HepG2 (cell line): ENCODE data around the gene CNNM4. TPM values are rescaled to one million over a fixed set of nuclear protein-coding genes. Genes with fewer than 3 reads are reported as not detected.

Experiments
- ASH2L ChIP-seq: fragments of 300-600, 200-600 bp; sonication (generic); IDR thresholded peaks from 2 replicates; pipeline ENCODE4 v1.7.0; 2017; ENCODE audit warnings: low read depth, mild to moderate bottlenecking, moderate library complexity, mixed read lengths, low read length; ENCODE audit not compliant: insufficient read length
- BCL6 ChIP-seq: IDR thresholded peaks from 2 replicates; pipeline ENCODE4 v1.6.1; 2016; ENCODE audit warnings: missing genetic modification reagents, missing compliant biosample characterization
- FOXC1 ChIP-seq: sonication (generic); formaldehyde crosslinking; IDR thresholded peaks from 2 replicates; pipeline ENCODE4 v1.8.0; 2022; ENCODE audit warnings: mild to moderate bottlenecking, missing genetic modification reagents, borderline replicate concordance
- HMG20A ChIP-seq: IDR thresholded peaks from 2 replicates; pipeline ENCODE4 v1.6.1; 2016; ENCODE audit warnings: borderline replicate concordance
- NCOR1 ChIP-seq: fragments of 200-600 bp; sonication (generic); IDR thresholded peaks from 2 replicates; pipeline ENCODE4 v1.7.0; 2017; ENCODE audit warnings: antibody characterized with exemption, low read length, borderline replicate concordance
- POGZ ChIP-seq: sonication (generic); formaldehyde crosslinking; IDR thresholded peaks from 2 replicates; pipeline ENCODE4 v1.4.0; 2020; ENCODE audit warnings: mild to moderate bottlenecking, missing genetic modification reagents
- RAD51 ChIP-seq: fragments of 450-650 bp; IDR thresholded peaks from 2 replicates; pipeline ENCODE4 v1.6.1; 2016; ENCODE audit warnings: borderline replicate concordance
- RFXANK ChIP-seq: IDR thresholded peaks from 2 replicates; pipeline ENCODE4 v1.6.1; 2016
- SOX6 ChIP-seq, 2 experiments: fragments of 450-650 bp in 1 of 2; sonication (generic) in 1 of 2; formaldehyde crosslinking in 1 of 2; IDR thresholded peaks; 2 replicates each; pipeline versions ENCODE4 v1.4.0 to v1.6.1; 2017 to 2020; ENCODE audit warnings: antibody characterized with exemption in 1 of 2, mild to moderate bottlenecking in 1 of 2, missing genetic modification reagents in 1 of 2
- SP140L ChIP-seq: sonication (generic); formaldehyde crosslinking; IDR thresholded peaks from 2 replicates; pipeline ENCODE4 v1.4.0; 2020; ENCODE audit warnings: missing genetic modification reagents, borderline replicate concordance
- SPEN ChIP-seq: sonication (generic); formaldehyde crosslinking; IDR thresholded peaks from 2 replicates; pipeline ENCODE4 v1.5.1; 2020; ENCODE audit warnings: low read depth, mild to moderate bottlenecking, missing genetic modification reagents
- TEAD3 ChIP-seq: optimal IDR thresholded peaks from 2 replicates; pipeline ENCODE3; 2016; ENCODE audit warnings: borderline replicate concordance
- XBP1 ChIP-seq: sonication (generic); formaldehyde crosslinking; IDR thresholded peaks from 2 replicates; pipeline ENCODE4 v1.5.0; 2020; ENCODE audit warnings: missing genetic modification reagents
- ZNF207 ChIP-seq: fragments of 450-650 bp; IDR thresholded peaks from 2 replicates; pipeline ENCODE4 v1.6.1; 2016; ENCODE audit warnings: antibody characterized with exemption, borderline replicate concordance
- ZNF329 ChIP-seq: sonication (generic); formaldehyde crosslinking; IDR thresholded peaks from 2 replicates; pipeline ENCODE4 v1.9.0; 2021; ENCODE audit warnings: low read depth, mild to moderate bottlenecking, missing genetic modification reagents
- ZNF383 ChIP-seq: sonication (generic); formaldehyde crosslinking; IDR thresholded peaks from 2 replicates; pipeline ENCODE4 v1.4.0; 2020; ENCODE audit warnings: missing genetic modification reagents, mild to moderate bottlenecking, borderline replicate concordance
- ZNF484 ChIP-seq: sonication (generic); formaldehyde crosslinking; IDR thresholded peaks from 2 replicates; pipeline ENCODE4 v1.5.1; 2020; ENCODE audit warnings: mild to moderate bottlenecking, low read depth, missing genetic modification reagents, borderline replicate concordance
- ZNF546 ChIP-seq: sonication (generic); formaldehyde crosslinking; conservative IDR thresholded peaks from 2 replicates; pipeline ENCODE4 v1.8.1; 2023; ENCODE audit warnings: mild to moderate bottlenecking, missing genetic modification reagents
- ZNF564 ChIP-seq: sonication (generic); formaldehyde crosslinking; IDR thresholded peaks from 2 replicates; pipeline ENCODE4 v1.8.1; 2023; ENCODE audit warnings: mild to moderate bottlenecking, missing genetic modification reagents
- ZNF772 ChIP-seq: sonication (generic); formaldehyde crosslinking; IDR thresholded peaks from 2 replicates; pipeline ENCODE4 v1.5.0; 2020; ENCODE audit warnings: mild to moderate bottlenecking, missing genetic modification reagents
- ZNF850 ChIP-seq: sonication (generic); formaldehyde crosslinking; conservative IDR thresholded peaks from 2 replicates; pipeline ENCODE4 v1.9.0; 2021; ENCODE audit warnings: mild to moderate bottlenecking, missing genetic modification reagents
- polyA plus RNA-seq, 8 experiments: library from polyadenylated mRNA; depleted of rRNA in 3 of 8; stranded (reverse) in 7 of 8; unstranded in 1 of 8; fragments of >200 nt; fragmentation: Illumina TruSeq in 4 of 8; extraction: Trizol in 4 of 8; gene quantifications; 2 replicates each; pipeline versions ENCODE4 v1.2.1 to v1.2.3, GENCODE V29; 2011 to 2016; ENCODE audit warnings: low read depth in 4 of 8, missing spikeins in 1 of 8, mixed read lengths in 1 of 8; ENCODE audit not compliant: insufficient read depth in 1 of 8
- total RNA-seq, 5 experiments: library from RNA; depleted of rRNA; stranded (reverse); fragments of >200 nt; fragmentation: Illumina TruSeq; extraction: Trizol; gene quantifications; 2 replicates each; pipeline ENCODE4 v1.2.3, GENCODE V29; 2016; ENCODE audit warnings: low read depth in 1 of 5
- TF ChIP-seq, protein P1 (sequence below): sonication (generic); formaldehyde crosslinking; IDR thresholded peaks from 2 replicates; pipeline ENCODE4 v1.8.1; 2023; ENCODE audit warnings: mild to moderate bottlenecking, missing genetic modification reagents
- TF ChIP-seq, protein P2 (sequence below): sonication (generic); formaldehyde crosslinking; IDR thresholded peaks from 2 replicates; pipeline ENCODE4 v1.4.0; 2020; ENCODE audit warnings: missing genetic modification reagents
- TF ChIP-seq, protein P3 (sequence below): fragments of 450-650 bp; IDR thresholded peaks from 2 replicates; pipeline ENCODE4 v1.6.1; 2016
- TF ChIP-seq, protein P4 (sequence below): IDR thresholded peaks from 2 replicates; pipeline ENCODE4 v1.6.1; 2012; ENCODE audit warnings: inconsistent platforms
- TF ChIP-seq, protein P5 (sequence below): sonication (generic); formaldehyde crosslinking; IDR thresholded peaks from 2 replicates; pipeline ENCODE4 v1.5.0; 2020; ENCODE audit warnings: missing genetic modification reagents

Gene CNNM4
- total and polyA plus RNA-seq, 2 of the 13 experiments (the other 11 are each of a cell fraction or from before 2014, with no cell fraction given): 5.9 to 8.4 TPM

DNA sequence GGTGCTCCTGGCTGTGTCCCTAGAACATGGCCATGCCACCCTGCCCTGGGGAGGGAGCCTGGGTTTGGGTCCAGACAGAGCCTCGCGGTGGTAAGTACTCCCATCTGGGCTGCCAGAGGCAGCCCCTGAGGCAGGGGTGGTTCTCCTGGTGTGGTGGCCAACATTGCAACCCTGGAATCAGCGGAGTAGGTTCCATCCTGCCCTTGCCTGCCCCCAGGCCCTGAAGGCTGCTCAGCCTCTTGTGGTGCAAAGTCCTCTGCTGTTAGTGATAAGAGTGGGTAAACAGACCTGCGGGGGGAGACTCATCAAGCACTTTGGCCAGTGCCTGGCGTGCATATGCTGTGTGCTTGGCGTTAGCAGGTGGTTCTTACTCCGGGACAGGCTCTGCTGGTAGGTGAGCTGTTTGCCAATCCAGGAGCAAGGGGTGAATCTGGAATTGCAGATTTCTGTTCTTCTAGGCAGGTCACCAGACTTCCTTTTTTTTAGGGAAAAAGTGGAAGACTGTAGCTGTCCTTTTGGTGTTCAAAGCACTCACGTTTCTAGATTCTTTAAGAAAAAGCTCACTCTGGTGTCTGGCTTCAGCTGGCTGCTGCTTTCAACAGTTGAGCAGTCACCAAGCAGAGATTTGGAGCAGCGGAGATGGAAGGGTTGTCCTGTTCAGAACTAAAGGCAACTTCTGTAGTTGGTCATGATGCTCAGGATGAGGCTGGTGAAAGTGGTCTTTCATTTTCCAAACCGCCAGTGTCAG is 58.6 kb downstream of the CNNM4 start (continued):
- TF ChIP-seq ZNF329 (CRISPR knock-in tag) (0 out of 2 replicates have a peak, but pooled peaks have one; percentile 47), SP140L (CRISPR knock-in tag) (peak; percentile 88; the same call in 1 of the 2 replicates), HMG20A (peak; percentile 93), TEAD3 (CRISPR knock-in tag) (peak; percentile 88), ZNF850 (CRISPR knock-in tag) (no peak), ASH2L (peak; percentile 89), ZNF546 (0 out of 2 replicates have a peak, but pooled peaks have one; percentile 56), NCOR1 (peak; percentile 92), RFXANK (no peak), FOXC1 (CRISPR knock-in tag) (peak; percentile 89), BCL6 (CRISPR knock-in tag) (peak; percentile 90), ZNF207 (no peak), SPEN (CRISPR knock-in tag) (peak; percentile 94), XBP1 (CRISPR knock-in tag) (no peak), RAD51 (no peak), ZNF383 (CRISPR knock-in tag) (no peak; the same call in 1 of the 2 replicates), POGZ (CRISPR knock-in tag) (peak; percentile 80; the same call in 1 of the 2 replicates), ZNF484 (CRISPR knock-in tag) (no peak), ZNF772 (CRISPR knock-in tag) (peak; percentile 95), ZNF564 (no peak; the same call in 1 of the 2 replicates), SOX6 (IDR thresholded peaks at IDR 0.05) (no peak), SOX6 (CRISPR knock-in tag; IDR thresholded peaks at IDR 0.05) (peak; percentile 90)
- TF ChIP-seq, protein P1, sequence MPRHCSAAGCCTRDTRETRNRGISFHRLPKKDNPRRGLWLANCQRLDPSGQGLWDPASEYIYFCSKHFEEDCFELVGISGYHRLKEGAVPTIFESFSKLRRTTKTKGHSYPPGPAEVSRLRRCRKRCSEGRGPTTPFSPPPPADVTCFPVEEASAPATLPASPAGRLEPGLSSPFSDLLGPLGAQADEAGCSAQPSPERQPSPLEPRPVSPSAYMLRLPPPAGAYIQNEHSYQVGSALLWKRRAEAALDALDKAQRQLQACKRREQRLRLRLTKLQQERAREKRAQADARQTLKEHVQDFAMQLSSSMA: peak; percentile 81
- TF ChIP-seq, protein P2, sequence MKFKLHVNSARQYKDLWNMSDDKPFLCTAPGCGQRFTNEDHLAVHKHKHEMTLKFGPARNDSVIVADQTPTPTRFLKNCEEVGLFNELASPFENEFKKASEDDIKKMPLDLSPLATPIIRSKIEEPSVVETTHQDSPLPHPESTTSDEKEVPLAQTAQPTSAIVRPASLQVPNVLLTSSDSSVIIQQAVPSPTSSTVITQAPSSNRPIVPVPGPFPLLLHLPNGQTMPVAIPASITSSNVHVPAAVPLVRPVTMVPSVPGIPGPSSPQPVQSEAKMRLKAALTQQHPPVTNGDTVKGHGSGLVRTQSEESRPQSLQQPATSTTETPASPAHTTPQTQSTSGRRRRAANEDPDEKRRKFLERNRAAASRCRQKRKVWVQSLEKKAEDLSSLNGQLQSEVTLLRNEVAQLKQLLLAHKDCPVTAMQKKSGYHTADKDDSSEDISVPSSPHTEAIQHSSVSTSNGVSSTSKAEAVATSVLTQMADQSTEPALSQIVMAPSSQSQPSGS (CRISPR knock-in tag): peak; percentile 83; the same call in 1 of the 2 replicates
- TF ChIP-seq, protein P3, sequence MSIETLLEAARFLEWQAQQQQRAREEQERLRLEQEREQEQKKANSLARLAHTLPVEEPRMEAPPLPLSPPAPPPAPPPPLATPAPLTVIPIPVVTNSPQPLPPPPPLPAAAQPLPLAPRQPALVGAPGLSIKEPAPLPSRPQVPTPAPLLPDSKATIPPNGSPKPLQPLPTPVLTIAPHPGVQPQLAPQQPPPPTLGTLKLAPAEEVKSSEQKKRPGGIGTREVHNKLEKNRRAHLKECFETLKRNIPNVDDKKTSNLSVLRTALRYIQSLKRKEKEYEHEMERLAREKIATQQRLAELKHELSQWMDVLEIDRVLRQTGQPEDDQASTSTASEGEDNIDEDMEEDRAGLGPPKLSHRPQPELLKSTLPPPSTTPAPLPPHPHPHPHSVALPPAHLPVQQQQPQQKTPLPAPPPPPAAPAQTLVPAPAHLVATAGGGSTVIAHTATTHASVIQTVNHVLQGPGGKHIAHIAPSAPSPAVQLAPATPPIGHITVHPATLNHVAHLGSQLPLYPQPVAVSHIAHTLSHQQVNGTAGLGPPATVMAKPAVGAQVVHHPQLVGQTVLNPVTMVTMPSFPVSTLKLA: no peak
- TF ChIP-seq, protein P4, sequence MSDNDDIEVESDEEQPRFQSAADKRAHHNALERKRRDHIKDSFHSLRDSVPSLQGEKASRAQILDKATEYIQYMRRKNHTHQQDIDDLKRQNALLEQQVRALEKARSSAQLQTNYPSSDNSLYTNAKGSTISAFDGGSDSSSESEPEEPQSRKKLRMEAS: peak; percentile 96
- TF ChIP-seq, protein P5, sequence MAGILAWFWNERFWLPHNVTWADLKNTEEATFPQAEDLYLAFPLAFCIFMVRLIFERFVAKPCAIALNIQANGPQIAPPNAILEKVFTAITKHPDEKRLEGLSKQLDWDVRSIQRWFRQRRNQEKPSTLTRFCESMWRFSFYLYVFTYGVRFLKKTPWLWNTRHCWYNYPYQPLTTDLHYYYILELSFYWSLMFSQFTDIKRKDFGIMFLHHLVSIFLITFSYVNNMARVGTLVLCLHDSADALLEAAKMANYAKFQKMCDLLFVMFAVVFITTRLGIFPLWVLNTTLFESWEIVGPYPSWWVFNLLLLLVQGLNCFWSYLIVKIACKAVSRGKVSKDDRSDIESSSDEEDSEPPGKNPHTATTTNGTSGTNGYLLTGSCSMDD (CRISPR knock-in tag): no peak
